HCT116 (cell line): Measurements from ENCODE around the gene HTR5A. TPM values are rescaled to one million over a fixed set of nuclear protein-coding genes. Genes with fewer than 3 reads are reported as not detected.

Experiments
- ATAC-seq: fragments of 200-7000 bp; cut with Tn5 transposase; 2 replicates; pipeline ENCODE4 v1.9.1; 2020; ENCODE audit warnings: mild to moderate bottlenecking, moderate library complexity
- BruUV-seq: library from RNA; stranded (reverse); fragments of 400-500 nt; replicated peaks from 2 replicates; lab custom pipeline; 2021; lab: Mats Ljungman, UMichigan
- CTCF ChIA-PET: fragments of 300-600 bp; sonication (Branson Sonifier 250); formaldehyde crosslinking; loops from one replicate; lab custom pipeline; 2021; ENCODE audit warnings: antibody characterized with exemption; lab: Charles Lee
- POLR2A ChIA-PET: fragments of 300-600, 350-600 bp; sonication (Branson Sonifier 250); formaldehyde crosslinking; loops from one replicate; lab custom pipeline; 2021; ENCODE audit warnings: antibody characterized with exemption; lab: Charles Lee
- RAD21 ChIA-PET, 2 experiments: fragments of 300-600 bp; sonication (Branson Sonifier 250); formaldehyde crosslinking; loops; one replicate each; lab custom pipeline; 2023; ENCODE audit warnings: low total read pairs in 2 of 2; ENCODE audit not compliant: uncharacterized antibody in 2 of 2, unreplicated experiment in 2 of 2, low non-redundant PET in 1 of 2; lab: Charles Lee
- DNase-seq: peaks from one replicate; pipeline ENCODE4 v3.0.0-alpha.2; 2010; ENCODE audit warnings: low read depth, low spot score
- H2AFZ ChIP-seq: fragments of 200-600 bp; shearing (Covaris generic), sonication (generic); 2 replicates; pipeline ENCODE4 v1.6.1; 2017; ENCODE audit warnings: low read depth, mixed run types, mixed read lengths, antibody characterized with exemption, low read length; ENCODE audit not compliant: poor library complexity, severe bottlenecking
- H3K27ac ChIP-seq: 2 replicates; pipeline ENCODE4 v1.5.1; 2012; ENCODE audit warnings: low read depth, low read length
- H3K27me3 ChIP-seq: fragments of 200-600 bp; sonication (generic); 2 replicates; pipeline ENCODE4 v1.6.1; 2016; ENCODE audit warnings: mixed run types, low read length, mixed read lengths; ENCODE audit not compliant: insufficient read depth
- H3K36me3 ChIP-seq, 2 experiments: fragments of 200-500 bp in 1 of 2; fragments of 200-600 bp in 1 of 2; sonication (Bioruptor generic) in 1 of 2; sonication (generic) in 1 of 2; 2 replicates each; pipeline versions ENCODE4 v1.5.1 to v1.6.1; 2014 to 2016; ENCODE audit warnings: low read length in 2 of 2, inconsistent platforms in 1 of 2, mixed read lengths in 1 of 2, mixed run types in 1 of 2; ENCODE audit not compliant: insufficient read depth in 2 of 2, control insufficient read depth in 1 of 2
- H3K4me1 ChIP-seq, 2 experiments: fragments of 200-600 bp in 1 of 2; sonication (generic) in 1 of 2; 2 replicates each; pipeline versions ENCODE4 v1.5.1 to v1.6.1; 2012 to 2017; ENCODE audit warnings: low read length in 2 of 2, inconsistent platforms in 1 of 2, mild to moderate bottlenecking in 1 of 2, mixed read lengths in 1 of 2, mixed run types in 1 of 2, moderate library complexity in 1 of 2; ENCODE audit not compliant: insufficient read depth in 2 of 2, control insufficient read depth in 1 of 2
- H3K4me2 ChIP-seq: fragments of 200-600 bp; sonication (generic); 2 replicates; pipeline ENCODE4 v1.6.1; 2017; ENCODE audit warnings: mixed run types, low read length, mixed read lengths
- H3K4me3 ChIP-seq, 2 experiments: fragments of 200-600 bp in 1 of 2; sonication (generic) in 1 of 2; replicated peaks in 1 of 2; 2 replicates each; pipeline ENCODE4 v1.5.1; 2011 to 2016; ENCODE audit warnings: low read length in 2 of 2, control low read depth in 1 of 2, low read depth in 1 of 2, mild to moderate bottlenecking in 1 of 2, mixed read lengths in 1 of 2, mixed run types in 1 of 2
- H3K79me2 ChIP-seq: fragments of 200-600 bp; sonication (generic); 2 replicates; pipeline ENCODE4 v1.6.1; 2017; ENCODE audit warnings: mild to moderate bottlenecking, mixed run types, low read length, moderate library complexity, mixed read lengths; ENCODE audit not compliant: insufficient read depth
- H3K9ac ChIP-seq: fragments of 200-600 bp; sonication (generic); 2 replicates; pipeline ENCODE4 v1.6.1; 2016; ENCODE audit warnings: low read length, mixed read lengths
- H3K9me2 ChIP-seq: fragments of 200-600 bp; sonication (generic), shearing (Covaris generic); 2 replicates; pipeline ENCODE4 v1.6.1; 2017; ENCODE audit warnings: mixed run types, mild to moderate bottlenecking, moderate library complexity; ENCODE audit not compliant: insufficient read depth
- H3K9me3 ChIP-seq, 2 experiments: fragments of 200-500 bp in 1 of 2; fragments of 200-600 bp in 1 of 2; sonication (Bioruptor generic) in 1 of 2; sonication (generic) in 1 of 2; 2 replicates each; pipeline ENCODE4 v1.6.1; 2014 to 2017; ENCODE audit warnings: low read length in 2 of 2, mixed read lengths in 2 of 2, inconsistent platforms in 1 of 2, low read depth in 1 of 2, mild to moderate bottlenecking in 1 of 2, mixed run types in 1 of 2, moderate library complexity in 1 of 2; ENCODE audit not compliant: control insufficient read depth in 1 of 2, insufficient read depth in 1 of 2
- H4K20me1 ChIP-seq: fragments of 200-600 bp; sonication (generic), shearing (Covaris generic); 2 replicates; pipeline ENCODE4 v1.6.1; 2017; ENCODE audit warnings: mixed run types, mild to moderate bottlenecking, moderate library complexity; ENCODE audit not compliant: insufficient read depth
- CBX3 ChIP-seq: IDR thresholded peaks from 2 replicates; pipeline ENCODE4 v1.6.1; 2012; ENCODE audit warnings: low read depth
- CEBPB ChIP-seq: IDR thresholded peaks from 2 replicates; pipeline ENCODE4 v1.6.1; 2012; ENCODE audit warnings: low read depth
- EGR1 ChIP-seq: IDR thresholded peaks from 2 replicates; pipeline ENCODE4 v1.6.1; 2012; ENCODE audit warnings: low read depth
- ELF1 ChIP-seq: IDR thresholded peaks from 2 replicates; pipeline ENCODE4 v1.6.1; 2012; ENCODE audit warnings: low read depth, borderline replicate concordance
- EZH2 ChIP-seq: fragments of 200-600 bp; sonication (generic); IDR thresholded peaks from 2 replicates; pipeline ENCODE4 v1.6.1; 2017; ENCODE audit warnings: antibody characterized with exemption, mixed run types
- EZH2phosphoT487 ChIP-seq: fragments of 200-600 bp; IDR thresholded peaks from 2 replicates; pipeline ENCODE4 v1.6.1; 2018; ENCODE audit warnings: antibody characterized with exemption, borderline replicate concordance
- FOSL1 ChIP-seq: IDR thresholded peaks from 2 replicates; pipeline ENCODE4 v1.6.1; 2012; ENCODE audit warnings: low read depth
- JUND ChIP-seq: IDR thresholded peaks from 2 replicates; pipeline ENCODE4 v1.6.1; 2012
- POLR2A ChIP-seq: IDR thresholded peaks from 2 replicates; pipeline ENCODE4 v1.7.0; 2011; ENCODE audit warnings: borderline replicate concordance; ENCODE audit not compliant: insufficient read depth, insufficient read length; ENCODE audit errors: extremely low read depth
- POLR2AphosphoS5 ChIP-seq: IDR thresholded peaks from 2 replicates; pipeline ENCODE4 v1.6.1; 2011; ENCODE audit warnings: mild to moderate bottlenecking, low read depth, low read length, moderate library complexity
- RAD21 ChIP-seq: IDR thresholded peaks from 2 replicates; pipeline ENCODE4 v1.6.1; 2012; ENCODE audit warnings: low read depth, mild to moderate bottlenecking
- SIN3A ChIP-seq: IDR thresholded peaks from 2 replicates; pipeline ENCODE4 v1.6.1; 2012; ENCODE audit warnings: low read depth
- YY1 ChIP-seq: IDR thresholded peaks from 2 replicates; pipeline ENCODE4 v1.6.1; 2011; ENCODE audit warnings: low read length, low read depth, moderate library complexity, mild to moderate bottlenecking; ENCODE audit not compliant: insufficient replicate concordance; ENCODE audit errors: extremely low read depth
- ZNF274 ChIP-seq: fragments of 200-500 bp; sonication (Bioruptor generic); IDR thresholded peaks from 2 replicates; pipeline ENCODE4 v1.6.1; 2014; ENCODE audit warnings: mild to moderate bottlenecking, low read depth, low read length, inconsistent platforms
- intact Hi-C: fragments of 100-400 bp; cut with micrococcal nuclease; formaldehyde crosslinking; loops from 2 replicates; pipeline ENCODE4 v1.10.0; 2022
- total RNA-seq: library from RNA; stranded (reverse); gene quantifications from one replicate; pipeline ENCODE4 v1.2.1, GENCODE V29; 2021; ENCODE audit not compliant: unreplicated experiment
- TF ChIP-seq, protein P1 (sequence below), 3 experiments: fragments of 200-600 bp in 1 of 3; sonication (generic) in 1 of 3; IDR thresholded peaks in 2 of 3; conservative IDR thresholded peaks in 1 of 3; 2 replicates each; pipeline ENCODE4 v1.5.1; 2012 to 2017; ENCODE audit warnings: low read depth in 2 of 3, low read length in 2 of 3, antibody characterized with exemption in 1 of 3, borderline replicate concordance in 1 of 3, control low read depth in 1 of 3, mild to moderate bottlenecking in 1 of 3, mixed read lengths in 1 of 3, mixed run types in 1 of 3, moderate library complexity in 1 of 3; ENCODE audit not compliant: insufficient read depth in 1 of 3
- TF ChIP-seq, protein P2 (sequence below): IDR thresholded peaks from 2 replicates; pipeline ENCODE4 v1.6.1; 2011; ENCODE audit warnings: mild to moderate bottlenecking, low read length, moderate library complexity; ENCODE audit not compliant: insufficient replicate concordance; ENCODE audit errors: extremely low read depth
- TF ChIP-seq, protein P3 (sequence below): IDR thresholded peaks from 2 replicates; pipeline ENCODE4 v1.6.1; 2012

Gene HTR5A
- total RNA-seq, 1 experiment from 2014 or later: not detected

DNA sequence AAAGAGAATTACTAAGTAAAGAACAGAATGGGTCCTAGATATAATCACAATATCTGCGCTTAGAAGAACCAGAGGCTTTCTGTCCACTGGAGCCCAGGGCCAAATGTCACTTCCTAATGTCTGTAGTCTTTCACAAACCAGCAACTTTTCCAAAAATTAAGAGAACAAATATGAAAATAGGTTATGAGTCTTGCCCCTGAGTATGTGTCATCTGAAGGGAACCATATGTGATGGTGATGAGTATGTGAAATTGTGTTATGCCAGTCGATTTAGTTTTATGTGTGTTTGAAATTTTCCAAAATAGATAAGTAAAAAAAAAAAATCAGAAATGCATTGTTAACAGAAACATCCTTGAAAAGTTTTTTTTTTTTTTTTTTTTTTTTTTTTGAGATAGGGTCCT lies 15.4 kb upstream of the HTR5A start:
- Histone ChIP-seq H3K9me2 (no peaks in the 10 kb centered on the region), H3K9me3 (no peaks in the 10 kb centered on the region), H2AFZ (no peak overlapping the region), H3K4me2 (no peak overlapping the region), H3K27me3 (peaks cover 7% of the 10 kb centered on the region; the same call in 1 of the 2 replicates), H3K9ac (no peak overlapping the region), H4K20me1 (no peaks in the 10 kb centered on the region), H3K79me2 (no peaks in the 10 kb centered on the region), H3K4me3 (no peak overlapping the region)
- RAD21 ChIA-PET: no interaction called here
- no peak for ATAC-seq
- no TSS peak for BruUV-seq
- intact Hi-C loops: no loop called here
- DNase-seq: no peak
- CTCF ChIA-PET: no interaction called here
- TF ChIP-seq EZH2phosphoT487 (no peak), JUND (no peak), ELF1 (no peak), CEBPB (no peak), ZNF274 (no peak), POLR2A (no peak), FOSL1 (no peak), POLR2AphosphoS5 (no peak), RAD21 (no peak)
- TF ChIP-seq, protein P1, sequence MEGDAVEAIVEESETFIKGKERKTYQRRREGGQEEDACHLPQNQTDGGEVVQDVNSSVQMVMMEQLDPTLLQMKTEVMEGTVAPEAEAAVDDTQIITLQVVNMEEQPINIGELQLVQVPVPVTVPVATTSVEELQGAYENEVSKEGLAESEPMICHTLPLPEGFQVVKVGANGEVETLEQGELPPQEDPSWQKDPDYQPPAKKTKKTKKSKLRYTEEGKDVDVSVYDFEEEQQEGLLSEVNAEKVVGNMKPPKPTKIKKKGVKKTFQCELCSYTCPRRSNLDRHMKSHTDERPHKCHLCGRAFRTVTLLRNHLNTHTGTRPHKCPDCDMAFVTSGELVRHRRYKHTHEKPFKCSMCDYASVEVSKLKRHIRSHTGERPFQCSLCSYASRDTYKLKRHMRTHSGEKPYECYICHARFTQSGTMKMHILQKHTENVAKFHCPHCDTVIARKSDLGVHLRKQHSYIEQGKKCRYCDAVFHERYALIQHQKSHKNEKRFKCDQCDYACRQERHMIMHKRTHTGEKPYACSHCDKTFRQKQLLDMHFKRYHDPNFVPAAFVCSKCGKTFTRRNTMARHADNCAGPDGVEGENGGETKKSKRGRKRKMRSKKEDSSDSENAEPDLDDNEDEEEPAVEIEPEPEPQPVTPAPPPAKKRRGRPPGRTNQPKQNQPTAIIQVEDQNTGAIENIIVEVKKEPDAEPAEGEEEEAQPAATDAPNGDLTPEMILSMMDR (IDR thresholded peaks at IDR 0.05 in 2 of 3, conservative IDR thresholded peaks at IDR 0.05 in 1 of 3; ENCODE audit: borderline replicate concordance in 1 of 3, insufficient read depth in 1 of 3, low read depth in 2 of 3, low read length in 2 of 3): no peak
- TF ChIP-seq, all 23 proteins: peak for 0
- POLR2A ChIA-PET: no interaction called here
- Histone ChIP-seq H3K36me3 (no peaks in the 10 kb centered on the region), H3K4me1 (no peaks in the 10 kb centered on the region), H3K27ac (no peak overlapping the region)

DNA sequence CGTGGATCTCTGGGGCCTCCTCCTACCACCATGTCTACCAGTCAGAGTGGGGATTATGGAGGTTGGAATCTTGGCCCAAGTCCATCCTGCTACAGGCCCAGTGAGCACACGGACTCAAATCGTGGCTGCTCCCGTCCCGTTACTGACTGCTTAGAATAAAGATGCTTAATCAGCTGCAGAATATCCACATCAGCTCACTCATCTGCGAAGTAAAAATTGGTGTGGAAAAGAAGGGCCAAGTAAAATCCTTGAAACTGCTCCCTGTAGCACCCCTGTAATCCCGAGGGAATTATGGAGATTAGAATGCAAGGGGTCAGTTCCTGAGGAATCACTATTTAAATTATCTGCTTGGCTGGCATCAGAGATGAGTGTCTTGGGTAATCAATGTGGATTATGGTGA lies 13.0 kb upstream of the HTR5A start:
- no peak for DNase-seq
- H3K27ac ChIP-seq: no peak overlapping the region
- TF ChIP-seq RAD21 (no peak), EZH2 (no peak), SIN3A (no peak), YY1 (no peak), ELF1 (no peak), CBX3 (no peak), EGR1 (no peak)
- TF ChIP-seq, protein P2, sequence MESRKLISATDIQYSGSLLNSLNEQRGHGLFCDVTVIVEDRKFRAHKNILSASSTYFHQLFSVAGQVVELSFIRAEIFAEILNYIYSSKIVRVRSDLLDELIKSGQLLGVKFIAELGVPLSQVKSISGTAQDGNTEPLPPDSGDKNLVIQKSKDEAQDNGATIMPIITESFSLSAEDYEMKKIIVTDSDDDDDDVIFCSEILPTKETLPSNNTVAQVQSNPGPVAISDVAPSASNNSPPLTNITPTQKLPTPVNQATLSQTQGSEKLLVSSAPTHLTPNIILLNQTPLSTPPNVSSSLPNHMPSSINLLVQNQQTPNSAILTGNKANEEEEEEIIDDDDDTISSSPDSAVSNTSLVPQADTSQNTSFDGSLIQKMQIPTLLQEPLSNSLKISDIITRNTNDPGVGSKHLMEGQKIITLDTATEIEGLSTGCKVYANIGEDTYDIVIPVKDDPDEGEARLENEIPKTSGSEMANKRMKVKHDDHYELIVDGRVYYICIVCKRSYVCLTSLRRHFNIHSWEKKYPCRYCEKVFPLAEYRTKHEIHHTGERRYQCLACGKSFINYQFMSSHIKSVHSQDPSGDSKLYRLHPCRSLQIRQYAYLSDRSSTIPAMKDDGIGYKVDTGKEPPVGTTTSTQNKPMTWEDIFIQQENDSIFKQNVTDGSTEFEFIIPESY: no peak
- TF ChIP-seq, protein P3, sequence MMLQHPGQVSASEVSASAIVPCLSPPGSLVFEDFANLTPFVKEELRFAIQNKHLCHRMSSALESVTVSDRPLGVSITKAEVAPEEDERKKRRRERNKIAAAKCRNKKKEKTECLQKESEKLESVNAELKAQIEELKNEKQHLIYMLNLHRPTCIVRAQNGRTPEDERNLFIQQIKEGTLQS: no peak
- H2AFZ ChIP-seq: no peak overlapping the region
- ChIA-PET CTCF (no interaction called here), POLR2A (no interaction called here), RAD21 (no interaction called here)
- H3K9ac ChIP-seq: no peak overlapping the region
- H4K20me1 ChIP-seq: no peaks in the 10 kb centered on the region
- no TSS peak for BruUV-seq
- intact Hi-C loops: no loop called here
- no peaks in the 10 kb centered on the region for H3K4me1 ChIP-seq
- no peaks in the 10 kb centered on the region for H3K9me3 ChIP-seq
- H3K9me2 ChIP-seq: no peaks in the 10 kb centered on the region
- peaks cover 5% of the 10 kb centered on the region for H3K27me3 ChIP-seq
- no peak for ATAC-seq
- H3K36me3 ChIP-seq: no peaks in the 10 kb centered on the region
- no peak overlapping the region for H3K4me3 ChIP-seq
- H3K4me2 ChIP-seq: no peak overlapping the region
- H3K79me2 ChIP-seq: no peaks in the 10 kb centered on the region
